DOHH2 (cell line): ENCODE measurements around the gene LAMC1.

Experiments
- H3F3A ChIP-seq: fragments of 200-600 bp; sonication (generic), shearing (Covaris generic); 2 replicates; pipeline ENCODE4 v1.6.0; 2016; ENCODE audit warnings: antibody characterized with exemption, mild to moderate bottlenecking; ENCODE audit not compliant: control insufficient read depth, insufficient read depth
- H3K27ac ChIP-seq: fragments of 200-600 bp; sonication (generic); 2 replicates; pipeline ENCODE4 v1.5.1; 2014; ENCODE audit warnings: low read depth, mild to moderate bottlenecking, low read length, moderate library complexity
- H3K27me3 ChIP-seq: fragments of 200-600 bp; sonication (generic); 2 replicates; pipeline ENCODE4 v1.6.1; 2014; ENCODE audit warnings: mild to moderate bottlenecking, low read length, mixed read lengths; ENCODE audit not compliant: control insufficient read depth
- H3K36me3 ChIP-seq: fragments of 200-600 bp; sonication (generic); 2 replicates; pipeline ENCODE4 v1.6.1; 2014; ENCODE audit warnings: mild to moderate bottlenecking, low read length, moderate library complexity, mixed read lengths; ENCODE audit not compliant: control insufficient read depth
- H3K4me1 ChIP-seq: fragments of 200-600 bp; sonication (generic); 2 replicates; pipeline ENCODE4 v1.6.1; 2014; ENCODE audit warnings: mild to moderate bottlenecking, low read length, mixed read lengths; ENCODE audit not compliant: control insufficient read depth
- H3K4me2 ChIP-seq: fragments of 200-600 bp; sonication (generic); 2 replicates; pipeline ENCODE4 v1.6.0; 2014; ENCODE audit warnings: mild to moderate bottlenecking, low read length, moderate library complexity
- H3K4me3 ChIP-seq: fragments of 200-600 bp; sonication (generic); 2 replicates; pipeline ENCODE4 v1.5.1; 2014; ENCODE audit warnings: mild to moderate bottlenecking, low read length, mixed read lengths
- H3K79me2 ChIP-seq: fragments of 200-600 bp; sonication (generic); 2 replicates; pipeline ENCODE4 v1.6.1; 2014; ENCODE audit warnings: mild to moderate bottlenecking, low read length, mixed read lengths; ENCODE audit not compliant: control insufficient read depth
- H3K9me2 ChIP-seq: fragments of 200-600 bp; sonication (generic); replicated peaks from 2 replicates; pipeline ENCODE4 v1.6.1; 2014; ENCODE audit warnings: mild to moderate bottlenecking, low read length, mixed read lengths; ENCODE audit not compliant: control insufficient read depth
- H3K9me3 ChIP-seq: fragments of 200-600 bp; sonication (generic); 2 replicates; pipeline ENCODE4 v1.6.1; 2014; ENCODE audit warnings: antibody characterized with exemption, low read length, mixed read lengths; ENCODE audit not compliant: control insufficient read depth, insufficient read depth
- H4K20me1 ChIP-seq: fragments of 200-600 bp; sonication (generic); 2 replicates; pipeline ENCODE4 v1.6.0; 2014; ENCODE audit warnings: low read depth, mild to moderate bottlenecking, antibody characterized with exemption, low read length, moderate library complexity; ENCODE audit not compliant: control insufficient read depth, insufficient read depth
- CTCF ChIP-seq: fragments of 200-600 bp; sonication (generic); IDR thresholded peaks from one replicate; pipeline ENCODE4 v1.5.1; 2014; ENCODE audit warnings: antibody characterized with exemption, mild to moderate bottlenecking, low read depth, low read length; ENCODE audit not compliant: poor library complexity, severe bottlenecking
- EZH2phosphoT487 ChIP-seq: fragments of 200-600 bp; sonication (generic); IDR thresholded peaks from 2 replicates; pipeline ENCODE4 v1.6.1; 2017; ENCODE audit warnings: borderline replicate concordance, mild to moderate bottlenecking, antibody characterized with exemption, low read length, moderate library complexity, mixed read lengths

Gene LAMC1

GRCh38 chr1:183030053-183030452 lies 6.8 kb downstream of the LAMC1 start:
- H3K4me1 ChIP-seq: peaks cover 53% of the 10 kb centered on the region
- 0 out of 2 replicates have a peak, but pooled peaks cover 1% of the 10 kb centered on the region for H3K27me3 ChIP-seq
- no peaks in the 10 kb centered on the region for H3F3A ChIP-seq
- no peak overlapping the region for H3K4me3 ChIP-seq
- no peaks in the 10 kb centered on the region for H3K9me3 ChIP-seq
- no peaks in the 10 kb centered on the region; the same call in 1 of the 2 replicates for H3K36me3 ChIP-seq
- TF ChIP-seq EZH2phosphoT487 (no peak), CTCF (no peak)
- H3K79me2 ChIP-seq: peaks cover 31% of the 10 kb centered on the region
- H4K20me1 ChIP-seq: peaks cover 5% of the 10 kb centered on the region; the same call in 1 of the 2 replicates
- no peaks in the 10 kb centered on the region for H3K9me2 ChIP-seq
- H3K4me2 ChIP-seq: no peak overlapping the region
- H3K27ac ChIP-seq: no peak overlapping the region

- H3K79me2 ChIP-seq: peaks cover 25% of the 10 kb centered on the region; the same call in 1 of the 2 replicates
- peaks cover 32% of the 10 kb centered on the region for H3K4me1 ChIP-seq
- no peaks in the 10 kb centered on the region for H3K27me3 ChIP-seq
- peak overlapping the region; percentile 28 for H3K4me2 ChIP-seq
- no peak for TF ChIP-seq EZH2phosphoT487
- H4K20me1 ChIP-seq: no peaks in the 10 kb centered on the region
- no peak overlapping the region for H3K4me3 ChIP-seq
- no peaks in the 10 kb centered on the region for H3K9me2 ChIP-seq
- no peak overlapping the region for H3K27ac ChIP-seq
- no peaks in the 10 kb centered on the region; the same call in 1 of the 2 replicates for H3K36me3 ChIP-seq
- no peaks in the 10 kb centered on the region for H3F3A ChIP-seq
- no peaks in the 10 kb centered on the region for H3K9me3 ChIP-seq
These were observed 9.1 kb downstream of the LAMC1 start for GRCh38 chr1:183032122-183032921.

GRCh38 chr1:183033205-183033604 lies 10.0 kb downstream of the LAMC1 start:
- Histone ChIP-seq H3K4me2 (no peak overlapping the region), H4K20me1 (no peaks in the 10 kb centered on the region), H3K36me3 (no peaks in the 10 kb centered on the region; the same call in 1 of the 2 replicates), H3F3A (no peaks in the 10 kb centered on the region), H3K27ac (no peak overlapping the region), H3K4me3 (no peak overlapping the region), H3K4me1 (peaks cover 23% of the 10 kb centered on the region), H3K9me3 (no peaks in the 10 kb centered on the region), H3K79me2 (peaks cover 25% of the 10 kb centered on the region; the same call in 1 of the 2 replicates), H3K9me2 (no peaks in the 10 kb centered on the region), H3K27me3 (no peaks in the 10 kb centered on the region)
- TF ChIP-seq EZH2phosphoT487 (no peak), CTCF (no peak)

GRCh38 chr1:183034682-183035081 lies 11.5 kb downstream of the LAMC1 start:
- Histone ChIP-seq H3K4me1 (peaks cover 22% of the 10 kb centered on the region), H3K79me2 (peaks cover 19% of the 10 kb centered on the region; the same call in 1 of the 2 replicates)

More at GRCh38 chr1:183034682-183035081, 11.5 kb downstream of the LAMC1 start:
- no peaks in the 10 kb centered on the region for H3K36me3 ChIP-seq
- H3F3A ChIP-seq: no peaks in the 10 kb centered on the region
- no peaks in the 10 kb centered on the region for H4K20me1 ChIP-seq
- no peak for TF ChIP-seq CTCF
- no peak for TF ChIP-seq EZH2phosphoT487
- H3K4me3 ChIP-seq: no peak overlapping the region
- H3K27me3 ChIP-seq: no peaks in the 10 kb centered on the region
- no peaks in the 10 kb centered on the region for H3K9me2 ChIP-seq
- no peaks in the 10 kb centered on the region for H3K9me3 ChIP-seq
- no peak overlapping the region for H3K27ac ChIP-seq
- H3K4me2 ChIP-seq: no peak overlapping the region
